Caco-2 (cell line): ENCODE data around the gene SPTLC1. TPM values are rescaled to one million over a fixed set of nuclear protein-coding genes. Genes with fewer than 3 reads are reported as not detected.

ENCODE experiments used
- BruUV-seq: library from RNA; stranded (reverse); fragments of 400-500 nt; replicated peaks from 2 replicates; lab custom pipeline; 2021; lab: Mats Ljungman, UMichigan
- CTCF ChIA-PET: fragments of 300-600 bp; sonication (Branson Sonifier 250); formaldehyde crosslinking; loops from one replicate; lab custom pipeline; 2022; ENCODE audit warnings: antibody characterized with exemption; lab: Charles Lee
- POLR2A ChIA-PET: fragments of 300-600 bp; sonication (Branson Sonifier 250); formaldehyde crosslinking; loops from one replicate; lab custom pipeline; 2022; ENCODE audit warnings: antibody characterized with exemption; lab: Charles Lee
- DNase-seq, 2 experiments: peaks; one replicate each; pipeline versions ENCODE4 v3.0.0 to v3.0.0-alpha.2; 2020 to 2022
- H3K27me3 ChIP-seq: replicated peaks from 2 replicates; pipeline ENCODE4 v1.6.0; 2011; ENCODE audit warnings: low read length; ENCODE audit not compliant: control insufficient read depth, insufficient read depth
- H3K36me3 ChIP-seq: 2 replicates; pipeline ENCODE4 v1.5.1; 2011; ENCODE audit warnings: low read length; ENCODE audit not compliant: control insufficient read depth, insufficient read depth
- H3K4me1 ChIP-seq: fragments of 250-450 bp; sonication (Bioruptor Pico); 2 replicates; pipeline ENCODE4 v1.5.1; 2020; ENCODE audit warnings: mild to moderate bottlenecking
- H3K4me3 ChIP-seq: 2 replicates; pipeline ENCODE4 v1.5.1; 2011; ENCODE audit warnings: low read depth, mild to moderate bottlenecking, control low read depth, low read length
- H3K9me3 ChIP-seq: fragments of 250-450 bp; sonication (Bioruptor Pico); 2 replicates; pipeline ENCODE4 v1.5.1; 2020; ENCODE audit warnings: mild to moderate bottlenecking, moderate library complexity
- H3K27ac Mint-ChIP-seq: one replicate; pipeline ENCODE4 v1.8.0; 2022; ENCODE audit warnings: mixed read lengths; ENCODE audit not compliant: unreplicated experiment
- H3K27me3 Mint-ChIP-seq: one replicate; pipeline ENCODE4 v1.8.0; 2022; ENCODE audit warnings: mixed read lengths; ENCODE audit not compliant: insufficient read depth, unreplicated experiment
- H3K36me3 Mint-ChIP-seq: one replicate; pipeline ENCODE4 v1.8.0; 2022; ENCODE audit warnings: mild to moderate bottlenecking, mixed read lengths; ENCODE audit not compliant: insufficient read depth, unreplicated experiment
- H3K4me1 Mint-ChIP-seq: one replicate; pipeline ENCODE4 v1.8.0; 2022; ENCODE audit warnings: low read depth, mixed read lengths; ENCODE audit not compliant: unreplicated experiment
- H3K4me3 Mint-ChIP-seq: one replicate; pipeline ENCODE4 v1.8.0; 2022; ENCODE audit warnings: mild to moderate bottlenecking, moderate library complexity, mixed read lengths; ENCODE audit not compliant: unreplicated experiment
- H3K9me3 Mint-ChIP-seq: one replicate; pipeline ENCODE4 v1.8.0; 2022; ENCODE audit warnings: mixed read lengths; ENCODE audit not compliant: unreplicated experiment
- intact Hi-C: fragments of 100-400 bp; cut with micrococcal nuclease; formaldehyde crosslinking; loops from one replicate; pipeline ENCODE4 v1.10.0; 2022; ENCODE audit not compliant: unreplicated experiment
- total RNA-seq: library from RNA; stranded (reverse); gene quantifications from 2 replicates; pipeline ENCODE4 v1.2.3, GENCODE V29; 2022
- TF ChIP-seq, protein P1 (sequence below), 2 experiments: fragments of 200-600 bp in 1 of 2; IDR thresholded peaks; 1 replicate in 1 of 2; 2 replicates in 1 of 2; pipeline versions ENCODE4 v1.5.1 to v1.8.0; 2011 to 2022; ENCODE audit warnings: antibody characterized with exemption in 1 of 2, control low read depth in 1 of 2, inconsistent platforms in 1 of 2, low read depth in 1 of 2, low read length in 1 of 2, mild to moderate bottlenecking in 1 of 2, moderate library complexity in 1 of 2; ENCODE audit not compliant: insufficient read depth in 1 of 2, severe bottlenecking in 1 of 2, unreplicated experiment in 1 of 2

SPTLC1 gene
- total RNA-seq, 1 experiment from 2014 or later: 43.6 TPM

DNA sequence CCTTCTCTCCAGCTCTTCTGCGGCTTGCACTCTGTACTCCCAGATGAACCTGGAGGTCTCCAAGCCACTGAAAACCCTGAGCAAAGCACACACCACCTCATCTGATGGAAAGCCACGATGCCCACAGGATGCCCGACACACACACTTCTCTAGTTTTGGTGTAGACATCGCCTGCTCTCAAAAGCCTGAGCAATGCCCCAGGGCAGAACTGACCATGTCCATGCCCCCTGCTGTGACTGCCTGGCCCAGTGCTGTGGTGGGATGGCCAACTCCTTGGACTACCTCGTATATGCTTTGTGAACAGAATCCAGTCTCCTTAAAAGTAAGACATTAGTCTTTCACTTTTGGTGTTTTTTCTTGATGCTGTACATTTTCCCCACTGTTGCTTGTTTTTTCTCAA is 81.2 kb downstream of the SPTLC1 start:
- Mint-ChIP-seq H3K27ac (no peak overlapping the region), H3K36me3 (peaks cover 14% of the 10 kb centered on the region), H3K4me1 (no peaks in the 10 kb centered on the region), H3K9me3 (no peaks in the 10 kb centered on the region), H3K27me3 (no peaks in the 10 kb centered on the region), H3K4me3 (no peak overlapping the region)
- ChIA-PET POLR2A (no interaction called here), CTCF (no interaction called here)
- H3K4me1 ChIP-seq: no peaks in the 10 kb centered on the region
- no peaks in the 10 kb centered on the region for H3K9me3 ChIP-seq
- TF ChIP-seq, protein P1, sequence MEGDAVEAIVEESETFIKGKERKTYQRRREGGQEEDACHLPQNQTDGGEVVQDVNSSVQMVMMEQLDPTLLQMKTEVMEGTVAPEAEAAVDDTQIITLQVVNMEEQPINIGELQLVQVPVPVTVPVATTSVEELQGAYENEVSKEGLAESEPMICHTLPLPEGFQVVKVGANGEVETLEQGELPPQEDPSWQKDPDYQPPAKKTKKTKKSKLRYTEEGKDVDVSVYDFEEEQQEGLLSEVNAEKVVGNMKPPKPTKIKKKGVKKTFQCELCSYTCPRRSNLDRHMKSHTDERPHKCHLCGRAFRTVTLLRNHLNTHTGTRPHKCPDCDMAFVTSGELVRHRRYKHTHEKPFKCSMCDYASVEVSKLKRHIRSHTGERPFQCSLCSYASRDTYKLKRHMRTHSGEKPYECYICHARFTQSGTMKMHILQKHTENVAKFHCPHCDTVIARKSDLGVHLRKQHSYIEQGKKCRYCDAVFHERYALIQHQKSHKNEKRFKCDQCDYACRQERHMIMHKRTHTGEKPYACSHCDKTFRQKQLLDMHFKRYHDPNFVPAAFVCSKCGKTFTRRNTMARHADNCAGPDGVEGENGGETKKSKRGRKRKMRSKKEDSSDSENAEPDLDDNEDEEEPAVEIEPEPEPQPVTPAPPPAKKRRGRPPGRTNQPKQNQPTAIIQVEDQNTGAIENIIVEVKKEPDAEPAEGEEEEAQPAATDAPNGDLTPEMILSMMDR (IDR thresholded peaks at IDR 0.05; ENCODE audit: insufficient read depth in 1 of 2, low read depth in 1 of 2, low read length in 1 of 2, severe bottlenecking in 1 of 2, unreplicated experiment in 1 of 2): no peak
- no TSS peak for BruUV-seq
- intact Hi-C loops: no loop called here
- no peak for DNase-seq
- H3K36me3 ChIP-seq: no peaks in the 10 kb centered on the region
- no peak overlapping the region for H3K4me3 ChIP-seq
- no peaks in the 10 kb centered on the region for H3K27me3 ChIP-seq

DNA sequence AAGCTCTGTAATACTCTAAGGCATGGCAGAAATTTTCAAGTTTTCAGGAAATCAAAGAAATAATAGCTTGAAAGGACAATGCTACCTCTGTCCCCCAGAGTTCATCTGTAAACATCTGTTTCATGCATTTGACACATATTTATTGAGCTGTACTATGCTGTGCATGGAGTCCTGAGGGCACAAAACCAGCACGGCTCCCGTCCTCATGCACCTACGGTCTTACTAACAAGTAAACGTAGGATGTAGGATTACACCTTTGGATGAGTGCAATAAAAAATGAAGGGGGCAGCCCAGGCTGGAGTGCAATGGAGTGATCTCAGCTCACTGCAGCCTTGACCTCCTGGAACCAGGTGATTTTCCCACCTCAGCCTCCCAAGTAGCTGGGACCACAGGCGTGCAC is 81.9 kb downstream of the SPTLC1 start:
- CTCF ChIA-PET: no interaction called here

DNA sequence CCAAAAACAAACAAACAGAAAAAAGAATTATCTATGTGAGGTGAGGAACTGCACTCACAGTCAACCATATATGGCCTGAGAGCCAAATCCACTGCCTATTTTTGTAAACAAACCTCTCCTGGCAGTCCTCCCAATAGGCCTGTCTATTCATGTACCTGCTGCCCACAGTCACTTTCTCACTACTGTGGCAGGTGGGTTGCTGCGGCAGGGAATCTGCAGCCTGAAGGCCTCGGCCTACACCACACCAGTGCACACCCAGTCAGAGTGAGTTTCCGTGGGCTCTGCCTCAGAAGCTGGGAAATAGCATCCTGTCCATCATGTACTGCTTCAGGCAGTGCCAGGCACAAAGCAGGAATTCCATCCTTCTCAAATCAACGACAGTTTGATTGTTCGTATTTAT is 82.3 kb downstream of the SPTLC1 start:
- H3K4me1 ChIP-seq: no peaks in the 10 kb centered on the region
- no peak for DNase-seq
- H3K9me3 ChIP-seq: no peaks in the 10 kb centered on the region
- no peaks in the 10 kb centered on the region for H3K27me3 Mint-ChIP-seq
- BruUV-seq: no TSS peak
- H3K4me1 Mint-ChIP-seq: no peaks in the 10 kb centered on the region
- no peaks in the 10 kb centered on the region for H3K36me3 ChIP-seq
- intact Hi-C loops: no loop called here
- no peaks in the 10 kb centered on the region for H3K27me3 ChIP-seq
- POLR2A ChIA-PET: no interaction called here
- H3K9me3 Mint-ChIP-seq: no peaks in the 10 kb centered on the region
- CTCF ChIA-PET: no interaction called here
- H3K4me3 ChIP-seq: no peak overlapping the region
- TF ChIP-seq, protein P1 (IDR thresholded peaks at IDR 0.05; ENCODE audit: insufficient read depth in 1 of 2, low read depth in 1 of 2, low read length in 1 of 2, severe bottlenecking in 1 of 2, unreplicated experiment in 1 of 2): no peak
- no peak overlapping the region for H3K4me3 Mint-ChIP-seq
- H3K27ac Mint-ChIP-seq: no peak overlapping the region
- peaks cover 14% of the 10 kb centered on the region for H3K36me3 Mint-ChIP-seq

More for the DNA sequence above, 81.9 kb downstream of the SPTLC1 start:
- H3K4me3 ChIP-seq: no peak overlapping the region
- H3K9me3 ChIP-seq: no peaks in the 10 kb centered on the region
- H3K4me3 Mint-ChIP-seq: no peak overlapping the region
- TF ChIP-seq, protein P1 (IDR thresholded peaks at IDR 0.05; ENCODE audit: insufficient read depth in 1 of 2, low read depth in 1 of 2, low read length in 1 of 2, severe bottlenecking in 1 of 2, unreplicated experiment in 1 of 2): no peak
- no peaks in the 10 kb centered on the region for H3K27me3 Mint-ChIP-seq
- H3K4me1 Mint-ChIP-seq: no peaks in the 10 kb centered on the region
- POLR2A ChIA-PET: no interaction called here
- H3K36me3 Mint-ChIP-seq: peaks cover 14% of the 10 kb centered on the region
- H3K4me1 ChIP-seq: no peaks in the 10 kb centered on the region
- DNase-seq: no peak
- no TSS peak for BruUV-seq
- intact Hi-C loops: no loop called here
- H3K27ac Mint-ChIP-seq: no peak overlapping the region
- no peaks in the 10 kb centered on the region for H3K36me3 ChIP-seq
- H3K27me3 ChIP-seq: no peaks in the 10 kb centered on the region
- no peaks in the 10 kb centered on the region for H3K9me3 Mint-ChIP-seq
